NCI-H226 (cell line): ENCODE results near the gene ZDHHC15.
A peak's percentile ranks its signal among the peaks of the same experiment; 100 is the strongest.
"Not testable (repeated sequence)": the region's sequence is repeated elsewhere in the genome, so short reads cannot be mapped to it uniquely, and the experiment has no call there.

Experiments used
- DNase-seq: peaks from one replicate; pipeline ENCODE4 v3.0.0-alpha.2; 2015

ZDHHC15 gene

GRCh38 chrX:75522565-75523431, at the start of gene ZDHHC15:
Gene ZDHHC15, minus strand, starts transcription at chrX:75523037. Its CDS starts 13 bp downstream, at chrX:75523024.
- DNase-seq: no peak

- not testable (repeated sequence) for DNase-seq
Measured at GRCh38 chrX:75560544-75560943, 37.7 kb upstream of the ZDHHC15 start.

GRCh38 chrX:75547783-75548182, 24.9 kb upstream of the ZDHHC15 start:
- DNase-seq: no peak

- DNase-seq: no peak
Measured at GRCh38 chrX:75546724-75547511, 24.1 kb upstream of the ZDHHC15 start.

- no peak for DNase-seq
Measured at GRCh38 chrX:75544786-75545185, 21.9 kb upstream of the ZDHHC15 start.

GRCh38 chrX:75483933-75484332, 38.9 kb downstream of the ZDHHC15 start:
- DNase-seq: no peak

- not testable (repeated sequence) for DNase-seq
Measured at GRCh38 chrX:75461780-75462179, 61.1 kb downstream of the ZDHHC15 start.

- DNase-seq: no peak
Measured at GRCh38 chrX:75421688-75422230, 101.1 kb downstream of the ZDHHC15 start.

- DNase-seq: not testable (repeated sequence)
Measured at GRCh38 chrX:75407153-75407552, 115.7 kb downstream of the ZDHHC15 start.

- no peak for DNase-seq
Measured at GRCh38 chrX:75390470-75390869, 132.4 kb downstream of the ZDHHC15 start.

- no peak for DNase-seq
Measured at GRCh38 chrX:75369721-75370120, 153.1 kb downstream of the ZDHHC15 start.

GRCh38 chrX:75366861-75367260, 156.0 kb downstream of the ZDHHC15 start:
- DNase-seq: no peak

- DNase-seq: peak; percentile 60
Measured at GRCh38 chrX:75365243-75365975, 157.4 kb downstream of the ZDHHC15 start.

GRCh38 chrX:75361788-75362187, 161.0 kb downstream of the ZDHHC15 start:
- DNase-seq: no peak

- DNase-seq: not testable (repeated sequence)
Measured at GRCh38 chrX:75348601-75349000, 174.2 kb downstream of the ZDHHC15 start.

- DNase-seq: no peak
Measured at GRCh38 chrX:75337525-75337924, 185.3 kb downstream of the ZDHHC15 start.

- DNase-seq: no peak
Measured at GRCh38 chrX:75335127-75335458, 187.7 kb downstream of the ZDHHC15 start.

GRCh38 chrX:75334407-75335126, 188.3 kb downstream of the ZDHHC15 start:
- DNase-seq: not testable (repeated sequence)

GRCh38 chrX:75327607-75328006, 195.2 kb downstream of the ZDHHC15 start:
- no peak for DNase-seq
